ENCODE results near the gene CASD1.

The CASD1 gene

DNA sequence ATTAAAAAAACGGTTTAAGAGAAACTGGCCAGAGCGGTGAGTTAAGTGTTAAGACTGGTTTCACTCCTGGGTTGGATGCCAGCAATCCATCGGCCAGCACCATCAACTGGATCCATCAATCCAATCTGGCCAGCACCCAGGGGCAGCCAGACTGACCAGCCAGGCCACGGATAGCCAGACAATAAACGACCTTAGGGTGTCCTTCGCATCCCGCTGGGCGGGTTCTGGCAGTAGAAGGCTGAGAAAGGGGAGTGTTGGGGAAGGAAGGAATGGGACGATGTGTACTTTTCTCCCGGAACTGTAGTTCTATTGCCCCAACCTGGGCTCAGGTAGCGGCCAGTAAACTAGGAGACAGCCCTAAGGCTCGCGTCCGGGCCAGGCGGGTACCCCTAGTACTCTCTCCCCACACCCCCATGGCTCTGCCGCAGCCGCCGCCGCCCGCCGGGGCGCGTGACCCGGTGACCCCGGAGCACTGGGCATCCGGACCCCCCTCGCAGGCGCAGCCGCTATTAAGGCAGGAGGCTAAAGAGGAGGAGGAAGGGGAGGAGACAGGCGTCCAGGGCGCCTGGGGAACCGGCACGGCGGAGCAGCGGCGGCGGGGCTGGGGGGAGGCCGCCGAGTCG is at the start of gene CASD1:
Gene CASD1 (plus strand): TSS at position 546 of the 623 bp plus-strand sequence. CDS start 276 bp downstream, outside the sequence.
- peak within 1 kb of the TSS; percentile 94 for H3K4me3 ChIP-seq (ENCODE audit: low read depth, low read length)
- TF ChIP-seq, protein P1, sequence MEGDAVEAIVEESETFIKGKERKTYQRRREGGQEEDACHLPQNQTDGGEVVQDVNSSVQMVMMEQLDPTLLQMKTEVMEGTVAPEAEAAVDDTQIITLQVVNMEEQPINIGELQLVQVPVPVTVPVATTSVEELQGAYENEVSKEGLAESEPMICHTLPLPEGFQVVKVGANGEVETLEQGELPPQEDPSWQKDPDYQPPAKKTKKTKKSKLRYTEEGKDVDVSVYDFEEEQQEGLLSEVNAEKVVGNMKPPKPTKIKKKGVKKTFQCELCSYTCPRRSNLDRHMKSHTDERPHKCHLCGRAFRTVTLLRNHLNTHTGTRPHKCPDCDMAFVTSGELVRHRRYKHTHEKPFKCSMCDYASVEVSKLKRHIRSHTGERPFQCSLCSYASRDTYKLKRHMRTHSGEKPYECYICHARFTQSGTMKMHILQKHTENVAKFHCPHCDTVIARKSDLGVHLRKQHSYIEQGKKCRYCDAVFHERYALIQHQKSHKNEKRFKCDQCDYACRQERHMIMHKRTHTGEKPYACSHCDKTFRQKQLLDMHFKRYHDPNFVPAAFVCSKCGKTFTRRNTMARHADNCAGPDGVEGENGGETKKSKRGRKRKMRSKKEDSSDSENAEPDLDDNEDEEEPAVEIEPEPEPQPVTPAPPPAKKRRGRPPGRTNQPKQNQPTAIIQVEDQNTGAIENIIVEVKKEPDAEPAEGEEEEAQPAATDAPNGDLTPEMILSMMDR (IDR thresholded peaks at IDR 0.05; ENCODE audit: borderline replicate concordance, insufficient read depth, low read depth, low read length), result no peak

GRCh38 chr7:94466516-94466915 is 43.1 kb upstream of the CASD1 start:
- no peak overlapping the region for H3K4me3 ChIP-seq (ENCODE audit: low read depth, low read length)
- TF ChIP-seq, protein P1 (IDR thresholded peaks at IDR 0.05; ENCODE audit: borderline replicate concordance, insufficient read depth, low read depth, low read length), result no peak

DNA sequence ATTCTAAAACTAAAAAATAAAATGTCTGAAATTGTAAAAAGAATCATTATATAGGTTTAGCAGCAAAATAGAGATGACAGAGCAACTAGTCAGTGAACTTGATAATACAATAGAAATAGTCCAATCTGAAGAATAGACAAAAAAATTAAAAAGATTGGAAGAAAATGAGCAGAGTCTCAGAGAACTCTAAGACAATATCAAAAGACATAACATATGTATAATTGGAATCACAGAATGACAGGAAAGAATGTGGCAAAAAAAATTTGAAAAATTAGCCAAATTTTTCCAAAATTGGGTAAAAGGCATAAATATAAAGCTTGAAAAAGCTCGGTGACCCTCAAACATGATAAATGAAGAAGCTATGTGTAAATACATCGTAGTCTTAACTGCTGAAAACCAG is 38.0 kb upstream of the CASD1 start:
- TF ChIP-seq, protein P1 (IDR thresholded peaks at IDR 0.05; ENCODE audit: borderline replicate concordance, insufficient read depth, low read depth, low read length), result no peak
- no peak overlapping the region for H3K4me3 ChIP-seq (ENCODE audit: low read depth, low read length)

- TF ChIP-seq, protein P1 (IDR thresholded peaks at IDR 0.05; ENCODE audit: borderline replicate concordance, insufficient read depth, low read depth, low read length), result no peak
- H3K4me3 ChIP-seq (ENCODE audit: low read depth, low read length), result no peak overlapping the region
These were observed 37.0 kb upstream of the CASD1 start for GRCh38 chr7:94472608-94473007.

DNA sequence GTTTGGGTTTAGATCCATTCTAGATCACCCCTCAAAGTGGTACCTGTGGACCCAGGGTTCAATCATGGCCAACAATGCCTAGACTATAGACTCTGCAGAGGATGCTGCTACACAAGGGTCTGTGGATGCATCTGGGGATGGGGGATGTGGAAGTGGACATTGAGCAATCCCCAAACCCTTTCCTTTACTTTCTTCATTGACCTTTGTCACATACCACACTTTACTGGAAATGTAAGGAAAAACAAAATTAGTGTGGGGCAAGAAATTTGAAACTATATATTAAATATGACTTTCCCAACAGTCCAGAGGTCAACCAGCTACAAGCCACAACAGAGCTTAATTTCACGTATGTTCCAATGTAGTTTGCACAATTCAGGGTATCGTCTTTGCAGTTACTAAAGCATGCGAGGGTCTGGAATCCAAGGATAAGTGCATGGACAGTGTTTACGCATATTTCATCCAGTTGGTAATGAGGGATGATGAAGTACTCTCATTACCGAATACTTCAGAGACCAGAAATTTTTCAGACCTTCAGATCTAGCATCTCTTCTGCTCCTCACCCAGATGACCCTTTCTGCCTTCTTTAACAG is 33.3 kb upstream of the CASD1 start:
- TF ChIP-seq, protein P1 (IDR thresholded peaks at IDR 0.05; ENCODE audit: borderline replicate concordance, insufficient read depth, low read depth, low read length), result no peak
- no peak overlapping the region for H3K4me3 ChIP-seq (ENCODE audit: low read depth, low read length)

GRCh38 chr7:94477878-94478277 is 31.7 kb upstream of the CASD1 start:
- TF ChIP-seq, protein P1 (IDR thresholded peaks at IDR 0.05; ENCODE audit: borderline replicate concordance, insufficient read depth, low read depth, low read length), result no peak
- H3K4me3 ChIP-seq (ENCODE audit: low read depth, low read length), result no peak overlapping the region

GRCh38 chr7:94478648-94479214 is 30.9 kb upstream of the CASD1 start:
- no peak overlapping the region for H3K4me3 ChIP-seq (ENCODE audit: low read depth, low read length)
- TF ChIP-seq, protein P1 (IDR thresholded peaks at IDR 0.05; ENCODE audit: borderline replicate concordance, insufficient read depth, low read depth, low read length), result no peak
